HepG2 (cell line): ENCODE results near the gene KIF1C. TPM values are rescaled to one million over a fixed set of nuclear protein-coding genes. Genes with fewer than 3 reads are reported as not detected.

ENCODE experiments used
- CSRNP1 ChIP-seq: sonication (generic); formaldehyde crosslinking; IDR thresholded peaks from 2 replicates; pipeline ENCODE4 v1.8.1; 2023; ENCODE audit warnings: mild to moderate bottlenecking, missing genetic modification reagents
- HMGXB4 ChIP-seq, 2 experiments: sonication (generic) in 1 of 2; formaldehyde crosslinking in 1 of 2; IDR thresholded peaks; 2 replicates each; pipeline versions ENCODE4 v1.4.0 to v1.6.1; 2018 to 2020; ENCODE audit warnings: missing genetic modification reagents in 2 of 2, borderline replicate concordance in 1 of 2, low read depth in 1 of 2, mild to moderate bottlenecking in 1 of 2, missing biosample characterization in 1 of 2
- HNF1A ChIP-seq, 2 experiments: sonication (generic) in 1 of 2; formaldehyde crosslinking in 1 of 2; IDR thresholded peaks; 2 replicates each; pipeline versions ENCODE4 v1.4.0 to v1.6.1; 2016 to 2020; ENCODE audit warnings: borderline replicate concordance in 1 of 2, low read depth in 1 of 2, mild to moderate bottlenecking in 1 of 2, missing genetic modification reagents in 1 of 2
- KAT8 ChIP-seq: IDR thresholded peaks from 2 replicates; pipeline ENCODE4 v1.6.1; 2016; ENCODE audit warnings: missing genetic modification reagents, missing compliant biosample characterization
- TEAD2 ChIP-seq: sonication (generic); formaldehyde crosslinking; IDR thresholded peaks from 2 replicates; pipeline ENCODE4 v1.9.0; 2021; ENCODE audit warnings: missing genetic modification reagents
- TFDP2 ChIP-seq: sonication (generic); formaldehyde crosslinking; IDR thresholded peaks from 2 replicates; pipeline ENCODE4 v1.4.0; 2020; ENCODE audit warnings: missing genetic modification reagents
- WIZ ChIP-seq: sonication (generic); formaldehyde crosslinking; IDR thresholded peaks from 2 replicates; pipeline ENCODE4 v1.5.1; 2020; ENCODE audit warnings: mild to moderate bottlenecking, missing genetic modification reagents
- ZBTB43 ChIP-seq: sonication (generic); formaldehyde crosslinking; conservative IDR thresholded peaks from 2 replicates; pipeline ENCODE4 v1.4.0; 2020; ENCODE audit warnings: missing genetic modification reagents
- ZNF687 ChIP-seq: sonication (generic); formaldehyde crosslinking; IDR thresholded peaks from 2 replicates; pipeline ENCODE4 v1.5.1; 2020; ENCODE audit warnings: mild to moderate bottlenecking, missing genetic modification reagents, moderate library complexity
- ZNF749 ChIP-seq: sonication (generic); formaldehyde crosslinking; IDR thresholded peaks from 2 replicates; pipeline ENCODE4 v1.8.0; 2022; ENCODE audit warnings: mild to moderate bottlenecking, missing genetic modification reagents, moderate library complexity, borderline replicate concordance
- ZNF891 ChIP-seq: sonication (generic); formaldehyde crosslinking; IDR thresholded peaks from 2 replicates; pipeline ENCODE4 v1.5.0; 2020; ENCODE audit warnings: mild to moderate bottlenecking, missing genetic modification reagents
- polyA plus RNA-seq, 8 experiments: library from polyadenylated mRNA; depleted of rRNA in 3 of 8; stranded (reverse) in 7 of 8; unstranded in 1 of 8; fragments of >200 nt; fragmentation: Illumina TruSeq in 4 of 8; extraction: Trizol in 4 of 8; gene quantifications; 2 replicates each; pipeline versions ENCODE4 v1.2.1 to v1.2.3, GENCODE V29; 2011 to 2016; ENCODE audit warnings: low read depth in 4 of 8, missing spikeins in 1 of 8, mixed read lengths in 1 of 8; ENCODE audit not compliant: insufficient read depth in 1 of 8
- total RNA-seq, 5 experiments: library from RNA; depleted of rRNA; stranded (reverse); fragments of >200 nt; fragmentation: Illumina TruSeq; extraction: Trizol; gene quantifications; 2 replicates each; pipeline ENCODE4 v1.2.3, GENCODE V29; 2016; ENCODE audit warnings: low read depth in 1 of 5

Gene KIF1C
- total and polyA plus RNA-seq, 2 of the 13 experiments (the other 11 are each of a cell fraction or from before 2014, with no cell fraction given): 70.0 to 104 TPM

- TF ChIP-seq KAT8 (CRISPR knock-in tag) (peak; percentile 39; the same call in 1 of the 2 replicates), ZNF891 (no peak), TEAD2 (CRISPR knock-in tag) (no peak), ZNF687 (CRISPR knock-in tag) (peak; percentile 95), ZNF749 (no peak), HMGXB4 (CRISPR knock-in tag; IDR thresholded peaks at IDR 0.05; ENCODE audit: borderline replicate concordance in 1 of 2, low read depth in 1 of 2) (peak; percentile 62 to 65; a peak in 3 of 4 replicates), ZBTB43 (CRISPR knock-in tag) (peak; percentile 73), WIZ (no peak), TFDP2 (CRISPR knock-in tag) (peak; percentile 43; the same call in 1 of the 2 replicates), CSRNP1 (CRISPR knock-in tag) (peak; percentile 71; the same call in 1 of the 2 replicates), HNF1A (IDR thresholded peaks at IDR 0.05; ENCODE audit: low read depth) (no peak), HNF1A (CRISPR knock-in tag; IDR thresholded peaks at IDR 0.05; ENCODE audit: borderline replicate concordance) (no peak; the same call in 1 of the 2 replicates)
Measured at GRCh38 chr17:4997302-4998026, at the start of gene KIF1C, which contains the start of gene INCA1 (continued).
